Loucy (cell line): ENCODE measurements around the gene CDT1.

Experiments
- H2AFZ ChIP-seq: fragments of 200-600 bp; sonication (generic); 2 replicates; pipeline ENCODE4 v1.6.0; 2016; ENCODE audit warnings: antibody characterized with exemption, mild to moderate bottlenecking, low read length, moderate library complexity
- H3F3A ChIP-seq: fragments of 200-600 bp; 2 replicates; pipeline ENCODE4 v1.6.0; 2016; ENCODE audit warnings: antibody characterized with exemption, low read depth, mild to moderate bottlenecking
- H3K27me3 ChIP-seq: fragments of 200-600 bp; sonication (generic); 2 replicates; pipeline ENCODE4 v1.6.1; 2014; ENCODE audit warnings: low read length, mild to moderate bottlenecking; ENCODE audit not compliant: insufficient read depth, poor library complexity, severe bottlenecking
- H3K36me3 ChIP-seq: fragments of 200-600 bp; sonication (generic); 2 replicates; pipeline ENCODE4 v1.6.1; 2016; ENCODE audit warnings: low read length; ENCODE audit not compliant: insufficient read depth
- H3K4me1 ChIP-seq: fragments of 200-600 bp; sonication (generic); 2 replicates; pipeline ENCODE4 v1.5.1; 2014; ENCODE audit warnings: low read length, mild to moderate bottlenecking; ENCODE audit not compliant: insufficient read depth, poor library complexity, severe bottlenecking
- H3K4me2 ChIP-seq: fragments of 200-600 bp; sonication (generic); 2 replicates; pipeline ENCODE4 v1.6.0; 2014; ENCODE audit warnings: antibody characterized with exemption, low read length, low read depth, mild to moderate bottlenecking; ENCODE audit not compliant: poor library complexity, severe bottlenecking
- H3K4me3 ChIP-seq: fragments of 200-600 bp; sonication (generic); 2 replicates; pipeline ENCODE4 v1.5.1; 2014; ENCODE audit warnings: low read length, mild to moderate bottlenecking, mixed read lengths; ENCODE audit not compliant: poor library complexity, severe bottlenecking
- H3K79me2 ChIP-seq: fragments of 200-600 bp; sonication (generic); 2 replicates; pipeline ENCODE4 v1.6.1; 2014; ENCODE audit warnings: low read length; ENCODE audit not compliant: insufficient read depth
- H3K9ac ChIP-seq: fragments of 200-600 bp; sonication (generic); 2 replicates; pipeline ENCODE4 v1.6.0; 2014; ENCODE audit warnings: mild to moderate bottlenecking, low read depth, low read length, moderate library complexity; ENCODE audit not compliant: poor library complexity, severe bottlenecking
- H3K9me2 ChIP-seq: fragments of 200-600 bp; sonication (generic); replicated peaks from 2 replicates; pipeline ENCODE4 v1.6.1; 2016; ENCODE audit warnings: low read depth, low read length, mixed read lengths
- H3K9me3 ChIP-seq: fragments of 200-600 bp; sonication (generic); 2 replicates; pipeline ENCODE4 v1.6.1; 2014; ENCODE audit warnings: mild to moderate bottlenecking, antibody characterized with exemption, low read length, low read depth; ENCODE audit not compliant: insufficient read depth
- H4K20me1 ChIP-seq: fragments of 200-600 bp; sonication (generic); 2 replicates; pipeline ENCODE4 v1.6.0; 2014; ENCODE audit warnings: antibody characterized with exemption, low read length, mild to moderate bottlenecking; ENCODE audit not compliant: insufficient read depth, poor library complexity, severe bottlenecking
- CTCF ChIP-seq: fragments of 200-600 bp; sonication (generic); conservative IDR thresholded peaks from 2 replicates; pipeline ENCODE4 v1.5.1; 2014; ENCODE audit warnings: mild to moderate bottlenecking, antibody characterized with exemption, low read length
- EZH2phosphoT487 ChIP-seq: fragments of 200-600 bp; IDR thresholded peaks from 2 replicates; pipeline ENCODE4 v1.6.1; 2018; ENCODE audit warnings: antibody characterized with exemption, mild to moderate bottlenecking, moderate library complexity, borderline replicate concordance

The CDT1 gene

GRCh38 chr16:88755745-88756443 lies 47.7 kb upstream of the CDT1 start:
- Histone ChIP-seq H4K20me1 (peaks cover 15% of the 10 kb centered on the region), H3K36me3 (no peaks in the 10 kb centered on the region; the same call in 1 of the 2 replicates), H3K79me2 (peaks cover 40% of the 10 kb centered on the region; the same call in 1 of the 2 replicates), H3K9me3 (no peaks in the 10 kb centered on the region), H3K27me3 (no peaks in the 10 kb centered on the region), H3K4me1 (no peaks in the 10 kb centered on the region), H3K9me2 (no peaks in the 10 kb centered on the region), H2AFZ (no peak overlapping the region), H3K9ac (no peak overlapping the region), H3K4me3 (no peak overlapping the region), H3K4me2 (no peak overlapping the region), H3F3A (no peaks in the 10 kb centered on the region)
- TF ChIP-seq CTCF = no peak
- TF ChIP-seq EZH2phosphoT487 = no peak

DNA sequence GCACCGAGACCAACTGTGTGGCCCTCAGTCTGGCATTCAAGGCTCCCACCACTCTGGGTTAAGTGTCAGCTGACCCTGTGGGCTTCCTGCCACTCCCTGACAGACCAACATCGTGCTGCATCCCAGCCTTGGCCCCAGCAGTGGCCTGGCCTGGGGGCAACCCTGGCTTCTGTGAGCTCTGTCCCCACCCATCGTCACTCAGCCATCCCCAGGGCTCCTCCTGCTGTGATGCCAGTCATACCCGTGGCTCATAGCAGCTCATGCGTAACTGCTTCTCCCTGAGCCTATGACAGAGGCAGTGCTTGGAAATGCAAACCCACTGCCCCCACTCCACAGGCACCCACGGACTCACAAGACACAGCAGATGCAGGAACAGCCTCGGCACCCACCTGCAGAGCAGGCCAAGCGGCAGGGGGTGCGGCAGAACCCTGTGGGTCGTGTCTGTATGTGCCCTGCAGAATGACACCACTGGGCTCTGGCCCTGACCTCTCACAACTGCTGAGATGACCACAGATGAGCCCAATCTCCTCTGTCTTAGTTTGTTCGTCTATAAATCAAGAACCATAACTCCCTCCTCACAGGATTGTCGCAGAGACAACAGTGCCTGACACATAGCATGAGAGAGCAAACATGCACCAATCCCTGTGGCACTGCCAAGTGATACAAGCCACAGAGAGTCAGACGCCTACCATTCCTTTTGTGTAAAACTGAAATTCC lies 45.2 kb upstream of the CDT1 start:
- Histone ChIP-seq H2AFZ (no peak overlapping the region), H3K4me3 (no peak overlapping the region), H3K4me1 (no peaks in the 10 kb centered on the region), H3K9ac (no peak overlapping the region), H3K9me2 (no peaks in the 10 kb centered on the region), H3K27me3 (no peaks in the 10 kb centered on the region), H4K20me1 (peaks cover 16% of the 10 kb centered on the region), H3F3A (no peaks in the 10 kb centered on the region), H3K36me3 (peaks cover under 1% of the 10 kb centered on the region; the same call in 1 of the 2 replicates), H3K4me2 (no peak overlapping the region), H3K9me3 (no peaks in the 10 kb centered on the region), H3K79me2 (peaks cover 55% of the 10 kb centered on the region; the same call in 1 of the 2 replicates)
- TF ChIP-seq EZH2phosphoT487 (no peak), CTCF (no peak)

GRCh38 chr16:88758944-88759244 lies 44.7 kb upstream of the CDT1 start:
- no peaks in the 10 kb centered on the region for H3F3A ChIP-seq
- no peak overlapping the region for H3K4me2 ChIP-seq
- H2AFZ ChIP-seq = no peak overlapping the region
- H3K9me3 ChIP-seq = no peaks in the 10 kb centered on the region
- no peaks in the 10 kb centered on the region for H3K27me3 ChIP-seq
- peaks cover 55% of the 10 kb centered on the region; the same call in 1 of the 2 replicates for H3K79me2 ChIP-seq
- no peak for TF ChIP-seq EZH2phosphoT487
- TF ChIP-seq CTCF = no peak
- H3K36me3 ChIP-seq = peaks cover 5% of the 10 kb centered on the region; the same call in 1 of the 2 replicates
- peaks cover 16% of the 10 kb centered on the region for H4K20me1 ChIP-seq
- H3K4me1 ChIP-seq = no peaks in the 10 kb centered on the region
- H3K9me2 ChIP-seq = no peaks in the 10 kb centered on the region
- no peak overlapping the region for H3K9ac ChIP-seq
- H3K4me3 ChIP-seq = no peak overlapping the region
